ENCODE data around the gene CFAP221. TPM values are rescaled to one million over a fixed set of nuclear protein-coding genes. Genes with fewer than 3 reads are reported as not detected.

The CFAP221 gene
- total RNA-seq, 1 experiment from 2014 or later, result not detected

DNA sequence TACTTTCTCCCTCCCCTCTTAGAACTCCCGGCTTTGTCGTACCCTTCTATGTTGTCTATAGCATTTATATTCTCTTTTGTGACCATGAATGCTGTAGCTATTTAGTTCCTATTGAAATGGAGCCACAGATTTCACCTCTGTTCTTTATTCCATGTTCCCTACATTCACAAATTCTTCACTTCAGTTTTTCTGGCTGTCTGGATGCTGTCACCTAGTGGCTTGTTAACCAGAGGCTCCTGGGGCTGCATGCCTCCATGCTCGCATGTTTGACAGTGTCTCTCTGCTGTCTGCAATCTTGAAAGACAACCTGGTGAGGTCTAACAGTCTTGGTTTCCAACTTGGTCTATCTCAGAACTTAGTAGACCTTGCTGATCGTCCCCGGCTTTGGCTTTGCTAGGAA lies 48.2 kb downstream of the CFAP221 start:
- H3F3A ChIP-seq (ENCODE audit: insufficient read depth, low read depth), result no peaks in the 10 kb centered on the region

DNA sequence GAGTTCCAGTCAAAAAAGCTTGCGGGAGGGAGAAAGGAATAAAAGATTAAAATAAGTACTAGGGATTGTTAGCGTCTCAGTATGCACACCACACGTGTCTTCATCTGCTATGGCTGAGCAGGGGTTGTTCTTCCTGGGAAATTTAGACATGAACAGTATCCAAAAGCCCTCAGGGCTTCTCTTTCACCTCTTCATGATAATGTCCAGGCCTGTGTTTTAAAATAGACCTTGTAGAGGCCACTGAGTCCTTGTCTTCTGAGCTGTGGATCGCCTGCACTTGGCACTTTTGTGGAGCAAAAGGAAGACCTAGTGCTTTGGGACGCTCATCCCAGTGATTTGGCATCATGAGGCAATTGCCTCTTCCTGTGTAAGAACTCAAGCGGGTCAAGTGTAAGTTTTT lies 52.4 kb downstream of the CFAP221 start:
- ChIA-PET POLR2A (ENCODE audit: unreplicated experiment) (no interaction called here), CTCF (no interaction called here)
- Histone ChIP-seq H4K20me1 (ENCODE audit: insufficient read depth) (no peaks in the 10 kb centered on the region), H3F3A (ENCODE audit: insufficient read depth, low read depth) (no peaks in the 10 kb centered on the region), H3K79me2 (ENCODE audit: low read depth) (no peaks in the 10 kb centered on the region), H3K36me3 (ENCODE audit: low read depth) (no peaks in the 10 kb centered on the region), H3K27me3 (ENCODE audit: insufficient read depth, low read depth) (peaks cover 8% of the 10 kb centered on the region), H3K9me3 (ENCODE audit: insufficient read depth, low read depth) (no peaks in the 10 kb centered on the region), H3K27ac (no peak overlapping the region), H3K4me3 (no peak overlapping the region), H3K9me2 (ENCODE audit: insufficient read depth) (no peaks in the 10 kb centered on the region; the same call in 1 of the 2 replicates), H3K4me1 (replicated peaks; ENCODE audit: insufficient read depth) (no peaks in the 10 kb centered on the region), H2AFZ (no peak overlapping the region), H3K4me2 (no peak overlapping the region)
- intact Hi-C loops (cut with micrococcal nuclease; ENCODE audit: unreplicated experiment), result no loop called here
- no peak for DNase-seq
- TF ChIP-seq CTCF (conservative IDR thresholded peaks at IDR 0.05) (no peak), EZH2 (IDR thresholded peaks at IDR 0.05; ENCODE audit: low read depth) (no peak)
- BruUV-seq (replicated peaks), result no TSS peak

More for the DNA sequence above, 48.2 kb downstream of the CFAP221 start:
- no TSS peak for BruUV-seq (replicated peaks)
- Histone ChIP-seq H3K27ac (no peak overlapping the region), H4K20me1 (ENCODE audit: insufficient read depth) (no peaks in the 10 kb centered on the region), H2AFZ (no peak overlapping the region), H3K4me2 (no peak overlapping the region), H3K27me3 (ENCODE audit: insufficient read depth, low read depth) (peaks cover 8% of the 10 kb centered on the region), H3K36me3 (ENCODE audit: low read depth) (no peaks in the 10 kb centered on the region), H3K4me1 (replicated peaks; ENCODE audit: insufficient read depth) (no peaks in the 10 kb centered on the region), H3K79me2 (ENCODE audit: low read depth) (no peaks in the 10 kb centered on the region), H3K9me2 (ENCODE audit: insufficient read depth) (no peaks in the 10 kb centered on the region; the same call in 1 of the 2 replicates), H3K4me3 (no peak overlapping the region), H3K9me3 (ENCODE audit: insufficient read depth, low read depth) (no peaks in the 10 kb centered on the region)
- intact Hi-C loops (cut with micrococcal nuclease; ENCODE audit: unreplicated experiment), result no loop called here
- no peak for TF ChIP-seq CTCF (conservative IDR thresholded peaks at IDR 0.05)
- TF ChIP-seq EZH2 (IDR thresholded peaks at IDR 0.05; ENCODE audit: low read depth), result no peak
- CTCF ChIA-PET, result no interaction called here
- DNase-seq, result no peak
- POLR2A ChIA-PET (ENCODE audit: unreplicated experiment), result no interaction called here

- ChIA-PET POLR2A (ENCODE audit: unreplicated experiment) (no interaction called here), CTCF (no interaction called here)
- Histone ChIP-seq H3K9me3 (ENCODE audit: insufficient read depth, low read depth) (no peaks in the 10 kb centered on the region), H3K4me2 (no peak overlapping the region), H4K20me1 (ENCODE audit: insufficient read depth) (no peaks in the 10 kb centered on the region), H3K79me2 (ENCODE audit: low read depth) (no peaks in the 10 kb centered on the region), H3F3A (ENCODE audit: insufficient read depth, low read depth) (no peaks in the 10 kb centered on the region), H3K27me3 (ENCODE audit: insufficient read depth, low read depth) (peaks cover 4% of the 10 kb centered on the region; the same call in 1 of the 2 replicates), H3K36me3 (ENCODE audit: low read depth) (no peaks in the 10 kb centered on the region), H3K4me3 (no peak overlapping the region), H3K9me2 (ENCODE audit: insufficient read depth) (no peaks in the 10 kb centered on the region; the same call in 1 of the 2 replicates), H2AFZ (no peak overlapping the region), H3K27ac (no peak overlapping the region), H3K4me1 (replicated peaks; ENCODE audit: insufficient read depth) (no peaks in the 10 kb centered on the region)
- TF ChIP-seq EZH2 (IDR thresholded peaks at IDR 0.05; ENCODE audit: low read depth), result no peak
- no peak for TF ChIP-seq CTCF (conservative IDR thresholded peaks at IDR 0.05)
- no TSS peak for BruUV-seq (replicated peaks)
- intact Hi-C loops (cut with micrococcal nuclease; ENCODE audit: unreplicated experiment), result no loop called here
- DNase-seq, result no peak
These were observed 54.5 kb downstream of the CFAP221 start for GRCh38 chr2:119598596-119599263.

Measured in PC-9 (cell line).